Mesenchymal stem cell (in vitro differentiated cells and primary cell): ENCODE measurements around the gene KIAA0753.

Source experiments
- DNase-seq: peaks from one replicate; pipeline ENCODE4 v3.0.0-alpha.2; 2013
- H2AFZ ChIP-seq: one replicate; pipeline ENCODE4 v1.6.1; 2013; ENCODE audit warnings: low read depth, mild to moderate bottlenecking, control low read depth, inconsistent platforms, low read length, moderate library complexity
- H2AK5ac ChIP-seq: 2 replicates; pipeline ENCODE4 v1.6.1; 2013; ENCODE audit warnings: low read length, moderate library complexity, mild to moderate bottlenecking, inconsistent platforms; ENCODE audit not compliant: severe bottlenecking
- H2BK120ac ChIP-seq: one replicate; pipeline ENCODE4 v1.6.1; 2013; ENCODE audit warnings: low read depth, mild to moderate bottlenecking, inconsistent platforms, low read length, moderate library complexity
- H2BK12ac ChIP-seq, 2 experiments: one replicate each; pipeline ENCODE4 v1.6.1; 2013; ENCODE audit warnings: inconsistent platforms in 2 of 2, low read length in 2 of 2, mild to moderate bottlenecking in 2 of 2, moderate library complexity in 2 of 2, control low read depth in 1 of 2
- H2BK15ac ChIP-seq: one replicate; pipeline ENCODE4 v1.6.1; 2013; ENCODE audit warnings: mild to moderate bottlenecking, low read depth, inconsistent platforms; ENCODE audit not compliant: poor library complexity, severe bottlenecking
- H2BK5ac ChIP-seq: 2 replicates; pipeline ENCODE4 v1.6.1; 2013; ENCODE audit warnings: low read depth, mild to moderate bottlenecking, low read length, control low read depth, inconsistent platforms; ENCODE audit not compliant: poor library complexity, severe bottlenecking
- H3K14ac ChIP-seq, 2 experiments: one replicate each; pipeline ENCODE4 v1.6.1; 2013; ENCODE audit warnings: inconsistent platforms in 2 of 2, low read length in 2 of 2, control low read depth in 1 of 2, mild to moderate bottlenecking in 1 of 2, moderate library complexity in 1 of 2
- H3K18ac ChIP-seq, 2 experiments: one replicate each; pipeline ENCODE4 v1.6.1; 2013; ENCODE audit warnings: inconsistent platforms in 2 of 2, low read length in 2 of 2, control low read depth in 1 of 2, low read depth in 1 of 2, mild to moderate bottlenecking in 1 of 2
- H3K23ac ChIP-seq, 2 experiments: one replicate each; pipeline ENCODE4 v1.6.1; 2013; ENCODE audit warnings: inconsistent platforms in 2 of 2, low read length in 2 of 2, mild to moderate bottlenecking in 2 of 2, moderate library complexity in 2 of 2, control low read depth in 1 of 2
- H3K27ac ChIP-seq: 2 replicates; pipeline ENCODE4 v1.5.1; 2013; ENCODE audit warnings: mild to moderate bottlenecking, moderate library complexity, low read length, control low read depth, inconsistent platforms; ENCODE audit not compliant: poor library complexity, severe bottlenecking
- H3K27me3 ChIP-seq, 2 experiments: 2 replicates each; pipeline versions ENCODE4 v1.6.1 to v1.7.0; 2013; ENCODE audit warnings: low read length in 2 of 2, mild to moderate bottlenecking in 2 of 2, moderate library complexity in 2 of 2, control low read depth in 1 of 2, inconsistent platforms in 1 of 2; ENCODE audit not compliant: control insufficient read depth in 1 of 2, insufficient read depth in 1 of 2
- H3K36me3 ChIP-seq, 2 experiments: 2 replicates each; pipeline versions ENCODE4 v1.6.1 to v1.7.0; 2013; ENCODE audit warnings: low read length in 2 of 2, control low read depth in 1 of 2, inconsistent platforms in 1 of 2, low read depth in 1 of 2, mild to moderate bottlenecking in 1 of 2; ENCODE audit not compliant: insufficient read depth in 2 of 2, control insufficient read depth in 1 of 2
- H3K4ac ChIP-seq, 2 experiments: one replicate each; pipeline ENCODE4 v1.6.1; 2013; ENCODE audit warnings: inconsistent platforms in 2 of 2, low read length in 2 of 2, mild to moderate bottlenecking in 2 of 2, moderate library complexity in 2 of 2, control low read depth in 1 of 2, low read depth in 1 of 2
- H3K4me1 ChIP-seq: 2 replicates; pipeline ENCODE4 v1.6.1; 2013; ENCODE audit warnings: low read depth, low read length, control low read depth; ENCODE audit not compliant: control insufficient read depth, insufficient read depth
- H3K4me2 ChIP-seq: 2 replicates; pipeline ENCODE4 v1.6.1; 2013; ENCODE audit warnings: low read length, mild to moderate bottlenecking, inconsistent platforms; ENCODE audit not compliant: poor library complexity, severe bottlenecking
- H3K4me3 ChIP-seq, 2 experiments: 2 replicates each; pipeline versions ENCODE4 v1.5.1 to v1.7.0; 2013; ENCODE audit warnings: low read length in 2 of 2, mild to moderate bottlenecking in 2 of 2, control low read depth in 1 of 2, low read depth in 1 of 2; ENCODE audit not compliant: insufficient read depth in 1 of 2
- H3K79me1 ChIP-seq: replicated peaks from 2 replicates; pipeline ENCODE4 v1.6.1; 2013; ENCODE audit warnings: mild to moderate bottlenecking, control low read depth, low read length, inconsistent platforms; ENCODE audit not compliant: poor library complexity, severe bottlenecking
- H3K9ac ChIP-seq: 2 replicates; pipeline ENCODE4 v1.7.0; 2013; ENCODE audit warnings: mild to moderate bottlenecking, low read length, moderate library complexity
- H3K9me3 ChIP-seq: 2 replicates; pipeline ENCODE4 v1.7.0; 2013; ENCODE audit warnings: mild to moderate bottlenecking, low read length; ENCODE audit not compliant: control insufficient read depth
- H4K8ac ChIP-seq: one replicate; pipeline ENCODE4 v1.6.1; 2013; ENCODE audit warnings: inconsistent platforms, mild to moderate bottlenecking, low read length, moderate library complexity
- H4K91ac ChIP-seq: one replicate; pipeline ENCODE4 v1.6.1; 2013; ENCODE audit warnings: mild to moderate bottlenecking, low read length, inconsistent platforms
- whole genome bisulfite sequencing: methylation state at CpG from one replicate; pipeline ENCODE4 v1.1.7; 2013; ENCODE audit warnings: mixed read lengths; 5-methylcytosine and 5-hydroxymethylcytosine counted together

Gene KIAA0753

DNA sequence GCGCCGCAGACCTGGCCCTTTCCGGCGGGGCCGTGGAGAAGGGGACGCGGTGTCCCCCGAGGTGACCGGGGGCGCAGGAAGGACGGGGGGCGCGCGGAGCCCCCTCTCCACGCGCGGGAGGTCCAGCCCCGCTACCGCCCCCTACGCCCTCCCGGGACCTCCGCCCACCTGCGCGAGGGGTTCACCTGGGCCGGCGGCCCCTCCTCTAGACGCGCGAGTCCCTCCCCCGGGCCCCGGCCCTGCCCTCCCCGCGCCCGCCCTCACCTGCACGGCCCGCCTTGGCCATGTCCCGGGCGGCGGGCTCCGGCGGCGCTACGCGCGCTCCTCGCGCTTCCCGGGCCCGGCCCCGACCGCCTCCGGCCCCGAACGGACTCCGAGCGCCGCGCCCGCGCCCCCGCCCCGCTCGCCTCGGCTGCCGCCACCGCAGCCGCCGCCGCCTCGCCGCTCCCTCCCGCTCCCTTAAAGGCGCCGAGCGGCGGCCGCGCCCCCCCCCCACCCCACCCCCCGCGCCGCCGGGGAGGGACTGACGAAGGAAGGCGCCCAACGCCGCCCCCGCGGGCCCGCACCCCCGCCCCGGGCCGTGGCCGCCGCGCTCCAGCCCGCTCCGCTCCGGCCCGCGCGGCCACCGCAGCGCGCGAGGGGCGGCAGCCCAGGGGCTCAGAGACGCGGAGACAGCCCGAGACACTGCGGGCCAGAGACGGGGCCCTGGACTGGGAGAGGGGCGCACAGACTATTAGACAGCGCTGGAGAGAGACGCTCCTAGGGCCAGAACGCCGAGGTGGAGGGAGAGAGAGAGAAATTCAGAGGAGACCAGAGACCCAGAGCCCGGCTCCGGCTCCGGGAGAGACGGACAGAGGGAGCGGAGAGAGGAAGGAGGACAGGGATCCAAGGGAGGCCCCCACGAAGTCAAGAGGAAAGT, 84.1 kb downstream of the KIAA0753 start, which contains the start of gene PITPNM3:
Gene PITPNM3, minus strand, starts transcription at position 435 of the 919 bp plus-strand sequence. Its CDS starts 149 bp downstream, at position 286.
- H2BK5ac ChIP-seq: no peak within 1 kb of the TSS
- H3K79me1 ChIP-seq: no peaks in the 10 kb centered on the region
- no peak within 1 kb of the TSS for H4K8ac ChIP-seq
- H4K91ac ChIP-seq: no peak within 1 kb of the TSS
- peak within 1 kb of the TSS; percentile 50 for H2BK120ac ChIP-seq
- H3K4me3 ChIP-seq: peak within 1 kb of the TSS; percentile 58 to 59
- H3K14ac ChIP-seq: peak within 1 kb of the TSS in 1 of 2 experiments; percentile 50
- no peak within 1 kb of the TSS for H2BK12ac ChIP-seq
- no peak within 1 kb of the TSS for H3K4ac ChIP-seq
- H3K18ac ChIP-seq: no peak within 1 kb of the TSS
- H3K4me1 ChIP-seq: peaks cover 19% of the 10 kb centered on the region
- no peak within 1 kb of the TSS for H3K27ac ChIP-seq
- no peak within 1 kb of the TSS for H2BK15ac ChIP-seq
- no peak within 1 kb of the TSS for H2AFZ ChIP-seq
- WGBS: 3% methylated on average over 51 of the region's 122 CpGs
- peak within 1 kb of the TSS; percentile 26 for H3K9ac ChIP-seq
- H3K9me3 ChIP-seq: no peaks in the 10 kb centered on the region
- DNase-seq: peak; percentile 18
- peaks cover 39 to 64% of the 10 kb centered on the region in 2 experiments for H3K27me3 ChIP-seq
- H3K36me3 ChIP-seq: no peaks in the 10 kb centered on the region
- H3K4me2 ChIP-seq: peak within 1 kb of the TSS; percentile 87
- no peak within 1 kb of the TSS for H2AK5ac ChIP-seq
- H3K23ac ChIP-seq: peak within 1 kb of the TSS in 1 of 2 experiments; percentile 91

GRCh38 chr17:6555331-6556120, 85.0 kb downstream of the KIAA0753 start:
- peak overlapping the region in 1 of 2 experiments; percentile 91 for H3K23ac ChIP-seq
- peaks cover 41 to 64% of the 10 kb centered on the region in 2 experiments for H3K27me3 ChIP-seq
- peak overlapping the region; percentile 78 for H3K4me2 ChIP-seq
- WGBS: 3% methylated on average over 32 of the region's 56 CpGs
- H3K4me3 ChIP-seq: peak overlapping the region; percentile 58 to 59
- H3K4ac ChIP-seq: no peak overlapping the region
- no peak overlapping the region for H2BK12ac ChIP-seq
- peak overlapping the region; percentile 26 for H3K9ac ChIP-seq
- peak overlapping the region in 1 of 2 experiments; percentile 50 for H3K14ac ChIP-seq
- H3K79me1 ChIP-seq: no peaks in the 10 kb centered on the region
- no peaks in the 10 kb centered on the region for H3K9me3 ChIP-seq
- H4K8ac ChIP-seq: no peak overlapping the region
- no peak overlapping the region for H4K91ac ChIP-seq
- no peak overlapping the region for H2AK5ac ChIP-seq
- H3K18ac ChIP-seq: no peak overlapping the region
- no peak overlapping the region for H2BK5ac ChIP-seq
- H3K4me1 ChIP-seq: peaks cover 19% of the 10 kb centered on the region
- no peak overlapping the region for H3K27ac ChIP-seq
- DNase-seq: peak; percentile 65
- no peak overlapping the region for H2BK15ac ChIP-seq
- H2BK120ac ChIP-seq: no peak overlapping the region
- no peaks in the 10 kb centered on the region for H3K36me3 ChIP-seq
- no peak overlapping the region for H2AFZ ChIP-seq

DNA sequence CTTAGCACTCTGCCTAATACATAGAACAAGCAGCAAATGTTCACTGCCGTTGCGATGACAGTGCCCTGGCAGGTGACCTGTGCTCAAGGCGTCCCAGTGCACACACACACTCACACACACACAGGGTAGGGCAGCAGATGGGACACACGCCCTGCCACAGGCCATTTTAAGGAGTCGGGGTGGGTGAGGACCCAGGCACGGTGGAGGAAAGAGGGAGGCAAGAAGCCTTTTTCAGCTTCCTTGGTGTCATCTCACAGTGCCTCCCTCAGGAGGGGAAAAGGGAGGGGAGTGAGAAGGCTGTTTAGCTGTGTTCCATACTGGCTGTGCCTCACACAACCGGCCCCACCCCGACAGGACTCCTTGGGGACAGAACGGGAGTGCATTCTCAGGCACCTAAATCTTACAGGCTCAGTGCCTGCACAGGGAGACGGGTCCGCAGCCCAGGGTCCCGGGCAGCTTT, 85.6 kb downstream of the KIAA0753 start:
- H2BK12ac ChIP-seq: no peak overlapping the region
- 23% methylated on average over 11 of the region's 12 CpGs for WGBS
- no peak overlapping the region for H2AK5ac ChIP-seq
- H3K79me1 ChIP-seq: no peaks in the 10 kb centered on the region
- no peak overlapping the region for H2BK5ac ChIP-seq
- H4K91ac ChIP-seq: no peak overlapping the region
- no peaks in the 10 kb centered on the region for H3K36me3 ChIP-seq
- H3K9me3 ChIP-seq: no peaks in the 10 kb centered on the region
- no peak overlapping the region for H2BK120ac ChIP-seq
- peak overlapping the region in 1 of 2 experiments; percentile 63 for H3K14ac ChIP-seq
- H3K4me1 ChIP-seq: peaks cover 19% of the 10 kb centered on the region
- H3K27ac ChIP-seq: no peak overlapping the region
- no peak for DNase-seq
- peak overlapping the region in 1 of 2 experiments; percentile 47 for H3K23ac ChIP-seq
- peak overlapping the region in 1 of 2 experiments; percentile 59 for H3K4me3 ChIP-seq
- H2AFZ ChIP-seq: no peak overlapping the region
- peak overlapping the region; percentile 78 for H3K4me2 ChIP-seq
- no peak overlapping the region for H4K8ac ChIP-seq
- no peak overlapping the region for H2BK15ac ChIP-seq
- H3K27me3 ChIP-seq: peaks cover 44 to 60% of the 10 kb centered on the region in 2 experiments
- H3K4ac ChIP-seq: no peak overlapping the region
- no peak overlapping the region for H3K18ac ChIP-seq
- H3K9ac ChIP-seq: peak overlapping the region; percentile 26
